Loucy (cell line): Measurements from ENCODE around the gene TRERF1.

ENCODE experiments used
- H2AFZ ChIP-seq: fragments of 200-600 bp; sonication (generic); 2 replicates; pipeline ENCODE4 v1.6.0; 2016; ENCODE audit warnings: antibody characterized with exemption, mild to moderate bottlenecking, low read length, moderate library complexity
- H3F3A ChIP-seq: fragments of 200-600 bp; 2 replicates; pipeline ENCODE4 v1.6.0; 2016; ENCODE audit warnings: antibody characterized with exemption, low read depth, mild to moderate bottlenecking
- H3K27me3 ChIP-seq: fragments of 200-600 bp; sonication (generic); 2 replicates; pipeline ENCODE4 v1.6.1; 2014; ENCODE audit warnings: low read length, mild to moderate bottlenecking; ENCODE audit not compliant: insufficient read depth, poor library complexity, severe bottlenecking
- H3K36me3 ChIP-seq: fragments of 200-600 bp; sonication (generic); 2 replicates; pipeline ENCODE4 v1.6.1; 2016; ENCODE audit warnings: low read length; ENCODE audit not compliant: insufficient read depth
- H3K4me1 ChIP-seq: fragments of 200-600 bp; sonication (generic); 2 replicates; pipeline ENCODE4 v1.5.1; 2014; ENCODE audit warnings: low read length, mild to moderate bottlenecking; ENCODE audit not compliant: insufficient read depth, poor library complexity, severe bottlenecking
- H3K4me2 ChIP-seq: fragments of 200-600 bp; sonication (generic); 2 replicates; pipeline ENCODE4 v1.6.0; 2014; ENCODE audit warnings: antibody characterized with exemption, low read length, low read depth, mild to moderate bottlenecking; ENCODE audit not compliant: poor library complexity, severe bottlenecking
- H3K4me3 ChIP-seq: fragments of 200-600 bp; sonication (generic); 2 replicates; pipeline ENCODE4 v1.5.1; 2014; ENCODE audit warnings: low read length, mild to moderate bottlenecking, mixed read lengths; ENCODE audit not compliant: poor library complexity, severe bottlenecking
- H3K79me2 ChIP-seq: fragments of 200-600 bp; sonication (generic); 2 replicates; pipeline ENCODE4 v1.6.1; 2014; ENCODE audit warnings: low read length; ENCODE audit not compliant: insufficient read depth
- H3K9ac ChIP-seq: fragments of 200-600 bp; sonication (generic); 2 replicates; pipeline ENCODE4 v1.6.0; 2014; ENCODE audit warnings: mild to moderate bottlenecking, low read depth, low read length, moderate library complexity; ENCODE audit not compliant: poor library complexity, severe bottlenecking
- H3K9me2 ChIP-seq: fragments of 200-600 bp; sonication (generic); replicated peaks from 2 replicates; pipeline ENCODE4 v1.6.1; 2016; ENCODE audit warnings: low read depth, low read length, mixed read lengths
- H3K9me3 ChIP-seq: fragments of 200-600 bp; sonication (generic); 2 replicates; pipeline ENCODE4 v1.6.1; 2014; ENCODE audit warnings: mild to moderate bottlenecking, antibody characterized with exemption, low read length, low read depth; ENCODE audit not compliant: insufficient read depth
- H4K20me1 ChIP-seq: fragments of 200-600 bp; sonication (generic); 2 replicates; pipeline ENCODE4 v1.6.0; 2014; ENCODE audit warnings: antibody characterized with exemption, low read length, mild to moderate bottlenecking; ENCODE audit not compliant: insufficient read depth, poor library complexity, severe bottlenecking
- CTCF ChIP-seq: fragments of 200-600 bp; sonication (generic); conservative IDR thresholded peaks from 2 replicates; pipeline ENCODE4 v1.5.1; 2014; ENCODE audit warnings: mild to moderate bottlenecking, antibody characterized with exemption, low read length
- EZH2phosphoT487 ChIP-seq: fragments of 200-600 bp; IDR thresholded peaks from 2 replicates; pipeline ENCODE4 v1.6.1; 2018; ENCODE audit warnings: antibody characterized with exemption, mild to moderate bottlenecking, moderate library complexity, borderline replicate concordance

TRERF1 gene

GRCh38 chr6:42387336-42387735, 64.4 kb downstream of the TRERF1 start:
- H3K4me1 ChIP-seq = peaks cover 47% of the 10 kb centered on the region
- no peak overlapping the region for H3K9ac ChIP-seq
- H4K20me1 ChIP-seq = peaks cover 95% of the 10 kb centered on the region
- H3K4me3 ChIP-seq = peak overlapping the region; percentile 31
- peaks cover 63% of the 10 kb centered on the region for H3K79me2 ChIP-seq
- H2AFZ ChIP-seq = no peak overlapping the region
- H3K36me3 ChIP-seq = no peaks in the 10 kb centered on the region
- TF ChIP-seq CTCF (no peak), EZH2phosphoT487 (peak; percentile 74; the same call in 1 of the 2 replicates)
- H3K9me2 ChIP-seq = no peaks in the 10 kb centered on the region
- peak overlapping the region; percentile 65 for H3K4me2 ChIP-seq
- H3K27me3 ChIP-seq = no peaks in the 10 kb centered on the region
- H3F3A ChIP-seq = no peaks in the 10 kb centered on the region
- no peaks in the 10 kb centered on the region for H3K9me3 ChIP-seq

GRCh38 chr6:42385339-42385738, 66.4 kb downstream of the TRERF1 start:
- H3K79me2 ChIP-seq = peaks cover 62% of the 10 kb centered on the region
- H3F3A ChIP-seq = no peaks in the 10 kb centered on the region
- peaks cover 55% of the 10 kb centered on the region for H3K4me1 ChIP-seq
- no peaks in the 10 kb centered on the region for H3K9me2 ChIP-seq
- no peak overlapping the region for H3K9ac ChIP-seq
- H3K27me3 ChIP-seq = no peaks in the 10 kb centered on the region
- H3K4me3 ChIP-seq = no peak overlapping the region
- peaks cover 95% of the 10 kb centered on the region for H4K20me1 ChIP-seq
- no peak overlapping the region for H3K4me2 ChIP-seq
- TF ChIP-seq EZH2phosphoT487 (no peak), CTCF (no peak)
- H2AFZ ChIP-seq = no peak overlapping the region
- no peaks in the 10 kb centered on the region for H3K9me3 ChIP-seq
- H3K36me3 ChIP-seq = no peaks in the 10 kb centered on the region

GRCh38 chr6:42383421-42384205, 68.1 kb downstream of the TRERF1 start:
- Histone ChIP-seq H3K4me2 (no peak overlapping the region), H3K27me3 (no peaks in the 10 kb centered on the region), H3K36me3 (no peaks in the 10 kb centered on the region), H3K9me2 (no peaks in the 10 kb centered on the region), H3K4me1 (peaks cover 46% of the 10 kb centered on the region), H3F3A (no peaks in the 10 kb centered on the region), H3K9ac (no peak overlapping the region), H4K20me1 (peaks cover 87% of the 10 kb centered on the region), H3K4me3 (no peak overlapping the region), H3K79me2 (peaks cover 66% of the 10 kb centered on the region), H3K9me3 (no peaks in the 10 kb centered on the region), H2AFZ (no peak overlapping the region)
- TF ChIP-seq CTCF (no peak), EZH2phosphoT487 (no peak)
